Thymus (tissue), 11 donors: ENCODE data around the gene TMEM126A. TPM values are rescaled to one million over a fixed set of nuclear protein-coding genes. Genes with fewer than 3 reads are reported as not detected.
"Not testable (repeated sequence)": the region's sequence is repeated elsewhere in the genome, so short reads cannot be mapped to it uniquely, and the experiment has no call there.

ENCODE experiments used
- DNase-seq, 9 donors: peaks; one replicate each; pipeline ENCODE4 v3.0.0-alpha.2; 2013; ENCODE audit warnings: low spot score in 9 of 9, low read depth in 6 of 9, missing footprints in 1 of 9
- H3K27ac ChIP-seq, 2 donors: one replicate each; pipeline ENCODE4 v1.5.1; 2013; ENCODE audit warnings: control low read depth in 1 of 2, low read depth in 1 of 2, low read length in 1 of 2, mild to moderate bottlenecking in 1 of 2, moderate library complexity in 1 of 2
- H3K27me3 ChIP-seq, 2 donors: one replicate each; pipeline ENCODE4 v1.5.1; 2013; ENCODE audit warnings: low read length in 1 of 2; ENCODE audit not compliant: control insufficient read depth in 2 of 2, insufficient read depth in 1 of 2
- H3K36me3 ChIP-seq, 2 donors: one replicate each; pipeline ENCODE4 v1.5.1; 2013; ENCODE audit warnings: low read length in 1 of 2, mild to moderate bottlenecking in 1 of 2, moderate library complexity in 1 of 2; ENCODE audit not compliant: control insufficient read depth in 2 of 2, insufficient read depth in 2 of 2
- H3K4me1 ChIP-seq, 2 donors: one replicate each; pipeline ENCODE4 v1.5.1; 2013; ENCODE audit warnings: low read length in 2 of 2; ENCODE audit not compliant: control insufficient read depth in 2 of 2, insufficient read depth in 2 of 2
- H3K4me3 ChIP-seq, 2 donors: one replicate each; pipeline ENCODE4 v1.5.1; 2013; ENCODE audit warnings: low read length in 2 of 2, control low read depth in 1 of 2, mild to moderate bottlenecking in 1 of 2
- H3K9me3 ChIP-seq, 2 donors: one replicate each; pipeline ENCODE4 v1.5.1; 2013; ENCODE audit warnings: low read length in 1 of 2, mild to moderate bottlenecking in 1 of 2; ENCODE audit not compliant: control insufficient read depth in 2 of 2, insufficient read depth in 1 of 2
- WGBS: extraction: QIAGEN DNeasy Blood & Tissue Kit; methylation state at CpG from one replicate; pipeline ENCODE4 v1.1.7; 2013; 5-methylcytosine and 5-hydroxymethylcytosine counted together
- polyA plus RNA-seq: library from polyadenylated mRNA; stranded (reverse); fragments of 200-250 nt; gene quantifications from one replicate; pipeline ENCODE4 v1.2.3, GENCODE V29; 2013
- total RNA-seq: library from RNA; stranded (reverse); fragments of 120-200 nt; gene quantifications from one replicate; pipeline ENCODE4 v1.2.4, GENCODE V29; 2013
- donor health status: healthy.

TMEM126A gene
- total and polyA plus RNA-seq, 2 donors: 43.0 to 55.7 TPM

DNA sequence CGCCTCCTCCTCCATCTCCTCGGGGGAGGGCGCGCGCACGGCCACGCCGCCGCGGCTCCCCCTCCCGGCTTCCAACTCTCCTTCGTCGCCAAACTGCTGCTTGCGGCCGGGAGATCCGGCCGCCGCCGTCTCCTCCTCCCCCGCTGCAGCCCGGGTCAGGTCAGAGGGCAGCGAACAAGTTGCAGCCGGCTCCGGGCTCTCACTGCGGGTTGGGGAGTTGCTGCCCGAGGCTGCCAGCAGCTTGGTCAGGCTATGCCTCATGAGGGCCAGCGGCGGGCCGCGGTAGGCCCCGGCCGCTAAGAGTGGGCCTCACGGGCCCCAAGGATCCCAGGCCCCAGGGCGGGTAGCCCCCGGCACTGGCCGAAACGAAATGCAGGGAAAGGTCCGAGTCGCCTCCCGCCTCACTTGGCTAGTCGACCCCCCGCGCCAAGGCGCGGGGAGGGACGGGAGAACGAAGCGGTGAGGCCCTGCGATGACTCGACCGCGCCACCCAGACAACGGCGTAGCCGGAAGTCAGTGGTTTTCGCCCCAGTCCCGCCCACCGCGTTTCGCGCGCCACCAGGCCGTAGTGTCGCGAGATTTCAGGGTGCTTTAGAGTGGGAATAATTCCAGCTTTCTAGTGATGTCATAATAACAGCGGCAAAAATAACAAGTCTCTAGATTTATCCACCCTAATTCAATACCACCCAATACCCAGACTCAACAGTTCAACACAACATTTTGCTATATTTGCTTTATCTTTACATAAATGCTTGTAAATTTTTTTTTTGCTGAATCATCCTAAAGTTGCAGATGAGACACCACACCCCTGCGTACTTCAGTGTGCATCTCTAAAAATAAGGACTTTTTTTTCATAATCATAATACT is 17.1 kb downstream of the TMEM126A start, which contains the start of gene CREBZF:
Gene CREBZF (minus strand): TSS at position 515 of the 867 bp plus-strand sequence. CDS start 254 bp downstream, at position 261.
- H3K27me3 ChIP-seq: no peaks in the 10 kb centered on the region
- H3K4me3 ChIP-seq: peak within 1 kb of the TSS; percentile 80 to 97
- under 1% methylated on average over 67 of the region's 67 CpGs for WGBS
- H3K4me1 ChIP-seq: peaks cover 4 to 5% of the 10 kb centered on the region in 2 donors
- DNase-seq: peak; percentile 82 to 95 (median 86)
- peaks cover 0 to 16% of the 10 kb centered on the region in 2 donors for H3K36me3 ChIP-seq
- H3K9me3 ChIP-seq: peaks cover 0 to 3% of the 10 kb centered on the region in 2 donors
- peak within 1 kb of the TSS; percentile 98 to 99 for H3K27ac ChIP-seq

DNA sequence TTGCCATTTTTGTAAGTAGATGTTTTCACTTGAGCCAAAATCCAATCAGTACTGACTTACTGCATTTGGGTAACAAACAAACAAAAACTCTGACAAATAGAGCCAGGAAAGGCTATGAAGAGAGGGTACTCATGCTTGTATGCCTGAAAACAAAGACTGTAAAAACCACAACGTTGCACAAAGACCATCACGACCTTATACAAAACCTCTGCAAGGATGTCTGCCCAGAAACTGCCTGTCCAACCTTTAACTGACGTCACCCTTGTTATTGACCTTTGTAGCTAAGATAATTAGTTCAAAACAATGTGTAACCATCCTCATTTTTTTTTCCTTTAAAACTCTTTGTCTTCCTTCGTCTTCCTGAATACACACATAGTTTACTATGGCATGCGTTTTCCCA is 18.0 kb downstream of the TMEM126A start:
- WGBS: 81% methylated on average over 5 of the region's 5 CpGs
- Histone ChIP-seq H3K4me1 (peaks cover 4 to 5% of the 10 kb centered on the region in 2 donors), H3K27me3 (no peaks in the 10 kb centered on the region), H3K27ac (no peak overlapping the region), H3K36me3 (peaks cover 0 to 8% of the 10 kb centered on the region in 2 donors), H3K9me3 (peaks cover 0 to 3% of the 10 kb centered on the region in 2 donors), H3K4me3 (no peak overlapping the region)
- DNase-seq: peak in 1 of 9 donors; percentile 7

DNA sequence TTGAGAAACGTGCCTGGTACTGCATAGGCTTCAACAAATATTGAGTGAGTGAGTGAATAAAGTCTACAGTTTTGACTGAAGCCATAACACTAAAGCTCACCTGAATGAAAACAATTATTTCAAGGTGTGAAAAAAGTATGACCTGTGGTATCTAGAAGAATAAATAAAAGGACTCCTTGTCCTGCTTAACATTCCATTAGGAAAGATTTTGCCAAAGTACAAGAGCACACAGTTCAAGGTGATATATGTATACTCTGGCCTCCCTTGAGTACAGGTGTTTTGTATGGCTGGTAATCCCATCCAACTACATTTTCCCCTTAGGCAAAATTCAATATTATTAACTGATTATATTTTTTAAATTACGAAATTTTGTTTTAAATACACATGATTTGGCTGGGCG is 18.9 kb downstream of the TMEM126A start:
- Histone ChIP-seq H3K4me1 (peaks cover 4 to 5% of the 10 kb centered on the region in 2 donors), H3K9me3 (peaks cover 0 to 5% of the 10 kb centered on the region in 2 donors), H3K27ac (no peak overlapping the region), H3K36me3 (peaks cover 0 to 5% of the 10 kb centered on the region in 2 donors), H3K4me3 (no peak overlapping the region), H3K27me3 (no peaks in the 10 kb centered on the region)
- WGBS: 96% methylated on average over 3 of the region's 3 CpGs
- no peak for DNase-seq

DNA sequence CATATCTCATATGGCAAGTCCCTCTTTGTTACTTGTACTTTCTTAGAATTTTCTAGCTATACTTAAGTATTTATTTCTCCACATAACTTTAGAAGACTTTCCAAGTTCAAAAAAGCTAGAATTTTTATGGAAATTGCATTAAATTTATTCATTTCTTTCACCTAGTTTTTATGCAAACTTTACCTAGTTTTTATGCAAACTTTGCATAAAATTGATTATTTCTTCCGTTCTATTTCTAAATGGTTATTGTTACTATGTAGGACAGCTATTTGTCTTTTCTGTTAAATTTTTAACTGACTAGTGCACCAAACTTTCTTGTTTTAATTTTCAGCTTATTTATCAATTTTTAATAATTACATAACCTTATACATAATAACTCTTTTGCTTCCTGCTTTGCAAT is 20.4 kb downstream of the TMEM126A start:
- Histone ChIP-seq H3K9me3 (peaks cover 0 to 5% of the 10 kb centered on the region in 2 donors), H3K4me3 (no peak overlapping the region), H3K36me3 (peaks cover 0 to 3% of the 10 kb centered on the region in 2 donors), H3K4me1 (peaks cover 2% of the 10 kb centered on the region in 2 donors), H3K27ac (no peak overlapping the region), H3K27me3 (no peaks in the 10 kb centered on the region)
- 98% methylated on average over 1 of the region's 1 CpG for WGBS
- DNase-seq: no peak

DNA sequence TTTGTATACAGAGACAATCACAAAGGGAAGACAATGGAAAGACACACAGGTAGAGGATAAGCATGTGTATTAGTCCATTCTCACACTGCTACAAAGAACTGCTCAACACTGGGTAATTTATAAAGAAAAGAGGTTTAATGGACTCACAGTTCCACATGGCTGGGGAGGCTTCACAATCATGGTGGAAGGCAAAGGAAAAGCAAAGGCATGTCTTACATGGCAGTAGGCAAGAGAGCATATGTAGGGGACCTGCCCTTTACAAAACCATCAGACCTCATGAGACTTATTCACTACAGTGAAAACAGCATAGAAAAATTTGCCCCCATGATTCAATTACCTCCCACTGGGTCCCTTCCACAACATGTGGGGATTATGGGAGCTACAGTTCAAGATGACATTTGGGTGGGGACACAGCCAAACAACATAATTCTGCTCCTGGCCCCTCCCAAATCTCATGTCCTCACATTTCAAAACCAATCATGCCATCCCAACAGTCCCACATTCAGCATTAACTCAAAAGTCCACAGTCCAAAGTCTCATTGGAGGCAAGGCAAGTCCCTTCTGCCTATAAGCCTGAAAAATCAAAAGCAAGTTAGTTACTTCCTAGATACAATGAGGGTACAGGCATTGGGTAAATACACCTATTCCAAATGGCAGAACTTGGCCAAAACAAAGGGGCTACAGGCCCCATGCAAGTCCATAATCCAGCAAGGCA is 23.3 kb downstream of the TMEM126A start:
- not testable (repeated sequence) for H3K27ac ChIP-seq, H3K4me3 ChIP-seq, H3K27me3 ChIP-seq, H3K36me3 ChIP-seq, DNase-seq, H3K9me3 ChIP-seq, H3K4me1 ChIP-seq

DNA sequence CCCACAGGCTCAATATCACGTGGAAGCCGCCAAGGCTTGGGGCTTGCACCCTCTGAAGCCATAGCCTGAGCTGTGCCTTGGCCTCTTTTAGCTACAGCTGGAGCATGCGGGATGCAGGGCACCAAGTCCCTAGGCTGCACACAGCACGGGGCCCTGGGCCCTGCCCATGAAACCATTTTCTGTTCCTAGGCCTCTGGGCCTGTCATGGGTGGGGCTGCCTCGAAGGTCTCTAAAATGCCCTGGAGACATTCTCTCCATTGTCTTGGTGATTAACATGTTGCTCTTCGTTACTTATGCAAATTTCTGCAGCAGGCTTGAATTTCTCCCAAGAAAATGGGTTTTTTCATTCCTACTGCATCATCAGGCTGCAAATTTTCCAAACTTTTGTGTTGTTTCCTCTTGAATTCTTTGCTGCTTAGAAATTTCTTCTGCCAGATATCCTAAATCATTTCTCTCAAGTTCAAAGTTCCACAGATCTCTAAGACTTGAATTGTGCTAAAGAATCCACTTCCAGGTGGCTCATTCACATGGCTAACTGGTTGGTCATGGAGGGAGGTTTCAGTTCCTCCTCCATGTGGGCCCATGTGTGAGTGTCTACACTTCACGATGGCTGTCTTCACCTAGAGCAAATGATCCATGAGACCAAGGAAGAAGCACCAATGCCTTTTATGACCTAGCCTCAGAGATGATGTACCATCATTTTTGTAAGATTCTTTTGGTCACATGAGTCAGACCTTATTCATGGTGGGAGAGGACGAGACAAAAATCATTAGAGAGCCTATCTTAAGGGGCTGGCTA is 24.5 kb downstream of the TMEM126A start:
- H3K36me3 ChIP-seq: no peaks in the 10 kb centered on the region
- no peak overlapping the region for H3K27ac ChIP-seq
- H3K9me3 ChIP-seq: peaks cover 0 to 2% of the 10 kb centered on the region in 2 donors
- H3K4me1 ChIP-seq: no peaks in the 10 kb centered on the region
- WGBS: 91% methylated on average over 8 of the region's 8 CpGs
- no peak overlapping the region for H3K4me3 ChIP-seq
- H3K27me3 ChIP-seq: no peaks in the 10 kb centered on the region
- no peak for DNase-seq

DNA sequence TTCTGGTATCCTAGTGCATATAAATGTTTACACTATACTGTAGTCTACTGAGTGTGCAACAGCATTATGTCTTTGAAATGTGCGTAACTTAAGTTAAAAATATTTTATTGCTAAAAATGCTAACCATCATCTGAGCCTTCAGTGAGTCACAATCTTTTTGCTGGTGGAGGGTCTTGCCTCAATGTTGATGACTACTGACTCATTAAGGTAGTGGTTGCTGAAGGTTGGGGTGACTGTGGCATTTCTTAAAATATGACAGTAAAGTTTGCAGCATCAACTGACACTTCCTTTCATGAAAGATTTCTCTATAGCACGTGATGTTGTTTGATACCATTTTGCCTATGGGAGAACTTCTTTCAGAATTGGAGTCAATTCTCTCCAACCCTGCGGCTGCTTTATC is 25.6 kb downstream of the TMEM126A start:
- no peaks in the 10 kb centered on the region for H3K4me1 ChIP-seq
- no peak for DNase-seq
- no peak overlapping the region for H3K4me3 ChIP-seq

DNA sequence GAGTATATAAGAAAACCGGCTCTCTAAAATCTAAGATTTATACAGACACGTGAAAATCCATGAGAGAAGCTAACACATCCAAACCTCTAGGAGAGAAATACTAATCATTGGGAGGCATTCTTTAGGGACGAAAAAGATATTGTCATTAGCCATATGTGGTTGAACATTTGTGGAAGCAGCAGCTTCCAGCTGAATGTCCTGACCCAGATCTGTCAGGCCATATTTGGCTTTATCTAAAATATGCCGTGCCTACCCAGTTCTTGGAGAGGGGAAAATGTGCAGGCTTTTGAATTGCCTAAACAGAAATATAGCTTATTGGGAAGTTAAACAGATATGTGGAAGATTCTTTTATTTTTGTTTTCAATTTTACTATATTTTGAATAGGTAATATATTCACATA is 31.8 kb downstream of the TMEM126A start:
- no peak for DNase-seq
- no peaks in the 10 kb centered on the region for H3K9me3 ChIP-seq

More for the DNA sequence above, 25.6 kb downstream of the TMEM126A start:
- Histone ChIP-seq H3K27me3 (no peaks in the 10 kb centered on the region), H3K9me3 (peaks cover 0 to 2% of the 10 kb centered on the region in 2 donors), H3K27ac (no peak overlapping the region), H3K36me3 (no peaks in the 10 kb centered on the region)
- WGBS: 96% methylated on average over 3 of the region's 3 CpGs

More for the DNA sequence above, 31.8 kb downstream of the TMEM126A start:
- WGBS: 97% methylated on average over 4 of the region's 4 CpGs
- Histone ChIP-seq H3K4me1 (peaks cover 0 to 5% of the 10 kb centered on the region in 2 donors), H3K27ac (no peak overlapping the region), H3K4me3 (no peak overlapping the region), H3K36me3 (no peaks in the 10 kb centered on the region), H3K27me3 (peaks cover 0 to 2% of the 10 kb centered on the region in 2 donors)
